Aorta (tissue), 5 donors: ENCODE data around the gene SDCCAG8. TPM values are rescaled to one million over a fixed set of nuclear protein-coding genes. Genes with fewer than 3 reads are reported as not detected.

Experiments used
- ATAC-seq: fragments of 200-7000 bp; cut with Tn5 transposase; one replicate; pipeline ENCODE4 v1.9.1; 2022; ENCODE audit warnings: moderate library complexity; ENCODE audit not compliant: low FRiP score
- DNase-seq, 2 donors: peaks; one replicate each; pipeline ENCODE4 v3.0.0-alpha.2; 2020
- H3K27ac ChIP-seq, 2 donors: one replicate each; pipeline ENCODE4 v1.5.1; 2013; ENCODE audit warnings: low read length in 2 of 2, mild to moderate bottlenecking in 2 of 2, moderate library complexity in 2 of 2, control low read depth in 1 of 2, inconsistent platforms in 1 of 2, low read depth in 1 of 2
- H3K27me3 ChIP-seq, 2 donors: one replicate each; pipeline ENCODE4 v1.6.1; 2013; ENCODE audit warnings: control low read depth in 1 of 2, low read length in 1 of 2, mild to moderate bottlenecking in 1 of 2, moderate library complexity in 1 of 2; ENCODE audit not compliant: insufficient read depth in 2 of 2, control insufficient read depth in 1 of 2
- H3K36me3 ChIP-seq, 2 donors: one replicate each; pipeline ENCODE4 v1.6.1; 2013; ENCODE audit warnings: control low read depth in 1 of 2, low read length in 1 of 2, mild to moderate bottlenecking in 1 of 2; ENCODE audit not compliant: insufficient read depth in 2 of 2, control insufficient read depth in 1 of 2
- H3K4me1 ChIP-seq, 2 donors: one replicate each; pipeline ENCODE4 v1.6.1; 2013; ENCODE audit warnings: low read length in 2 of 2, control low read depth in 1 of 2, mild to moderate bottlenecking in 1 of 2, moderate library complexity in 1 of 2; ENCODE audit not compliant: insufficient read depth in 2 of 2, control insufficient read depth in 1 of 2
- H3K4me3 ChIP-seq, 2 donors: one replicate each; pipeline ENCODE4 v1.5.1; 2013; ENCODE audit warnings: low read length in 2 of 2, control low read depth in 1 of 2, mild to moderate bottlenecking in 1 of 2
- H3K9me3 ChIP-seq: one replicate; pipeline ENCODE4 v1.6.1; 2013; ENCODE audit warnings: mild to moderate bottlenecking, low read length; ENCODE audit not compliant: control insufficient read depth
- WGBS, 2 donors: extraction: QIAGEN DNeasy Blood & Tissue Kit; methylation state at CpG; one replicate each; pipeline ENCODE4 v1.1.7; 2013; 5-methylcytosine and 5-hydroxymethylcytosine counted together
- intact Hi-C, 2 donors: fragments of 100-400 bp; cut with DNase I; formaldehyde crosslinking; loops; one replicate each; pipeline versions ENCODE4 v1.14.2 to v1.15.0; 2022
- polyA plus RNA-seq, 2 donors: library from polyadenylated mRNA; stranded (reverse); fragments of 200-250 nt; gene quantifications; one replicate each; pipeline ENCODE4 v1.2.3, GENCODE V29; 2013
- total RNA-seq, 2 donors: library from RNA; stranded (reverse); fragmentation: NEBNext Ultra II Directional; extraction: Animal tissue kit (Norgen Biotek cat#: 25700); gene quantifications; one replicate each; pipeline ENCODE4 v1.2.1, GENCODE V29; 2021
- donor health status: healthy with polysubstance abuse.
- donor health status: Bipolar disorder and iron deficiency.
- donor health status: DM: no; HTN: no; CAD: no.
- donor health status: DM: no; HTN: no; CAD: no.
- donor health status: DM: yes; HTN: yes; CAD: no.

Gene SDCCAG8
- total and polyA plus RNA-seq, 4 donors: 23.2 to 93.4 (median 32.1) TPM

DNA sequence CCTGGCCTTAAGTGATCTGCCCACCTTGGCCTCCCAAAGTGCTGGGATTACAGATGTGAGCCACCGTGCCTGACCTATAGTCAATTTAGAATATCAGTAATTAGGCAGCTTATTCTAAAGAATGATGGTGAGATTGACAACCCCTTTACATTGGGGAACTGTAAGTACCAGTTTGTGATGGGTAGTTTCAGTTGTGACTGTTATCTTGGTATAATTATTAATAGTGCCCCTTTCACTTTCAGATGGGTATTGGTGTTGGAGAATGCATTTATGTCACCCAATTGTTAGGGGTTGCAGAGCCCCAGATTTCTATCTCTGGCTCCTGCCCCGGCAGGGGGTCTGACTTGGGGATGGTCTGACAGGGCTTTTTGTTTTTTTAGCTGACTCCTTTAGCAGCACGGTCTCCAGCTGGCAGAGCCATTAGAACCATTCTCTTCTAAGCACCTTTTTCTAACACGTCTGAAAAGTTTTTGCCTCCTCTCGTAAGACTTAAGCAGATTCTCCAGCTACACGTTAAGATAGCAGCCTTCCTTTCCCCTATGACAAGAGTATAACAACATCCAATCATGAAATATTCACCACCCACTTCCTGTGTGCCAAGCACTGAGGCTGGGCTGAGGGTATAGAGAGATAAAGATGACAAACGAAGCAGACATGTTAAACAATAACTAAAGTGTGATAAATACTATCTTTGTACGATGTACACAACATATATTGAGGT, 157.8 kb downstream of the SDCCAG8 start:
- H3K27ac ChIP-seq: no peak overlapping the region
- H3K27me3 ChIP-seq: no peaks in the 10 kb centered on the region

GRCh38 chr1:243414152-243414494, 158.3 kb downstream of the SDCCAG8 start:
- no peaks in the 10 kb centered on the region for H3K27me3 ChIP-seq
- intact Hi-C loops: no loop called here
- H3K36me3 ChIP-seq: peaks cover 0 to 4% of the 10 kb centered on the region in 2 donors
- ATAC-seq (no peak), DNase-seq (no peak)
- H3K4me1 ChIP-seq: no peaks in the 10 kb centered on the region
- H3K9me3 ChIP-seq: no peaks in the 10 kb centered on the region
- WGBS, 2 donors: 86 to 91% methylated on average over 6 of the region's 6 CpGs
- H3K4me3 ChIP-seq: no peak overlapping the region
- no peak overlapping the region for H3K27ac ChIP-seq

More for the DNA sequence above, 157.8 kb downstream of the SDCCAG8 start:
- 71 to 80% methylated on average over 8 of the region's 8 CpGs for WGBS, 2 donors
- no peak for DNase-seq
- Histone ChIP-seq H3K4me1 (peaks cover 0 to 2% of the 10 kb centered on the region in 2 donors), H3K4me3 (no peak overlapping the region), H3K9me3 (no peaks in the 10 kb centered on the region), H3K36me3 (peaks cover 0 to 4% of the 10 kb centered on the region in 2 donors)
- intact Hi-C loops: no loop called here
- no peak for ATAC-seq

DNA sequence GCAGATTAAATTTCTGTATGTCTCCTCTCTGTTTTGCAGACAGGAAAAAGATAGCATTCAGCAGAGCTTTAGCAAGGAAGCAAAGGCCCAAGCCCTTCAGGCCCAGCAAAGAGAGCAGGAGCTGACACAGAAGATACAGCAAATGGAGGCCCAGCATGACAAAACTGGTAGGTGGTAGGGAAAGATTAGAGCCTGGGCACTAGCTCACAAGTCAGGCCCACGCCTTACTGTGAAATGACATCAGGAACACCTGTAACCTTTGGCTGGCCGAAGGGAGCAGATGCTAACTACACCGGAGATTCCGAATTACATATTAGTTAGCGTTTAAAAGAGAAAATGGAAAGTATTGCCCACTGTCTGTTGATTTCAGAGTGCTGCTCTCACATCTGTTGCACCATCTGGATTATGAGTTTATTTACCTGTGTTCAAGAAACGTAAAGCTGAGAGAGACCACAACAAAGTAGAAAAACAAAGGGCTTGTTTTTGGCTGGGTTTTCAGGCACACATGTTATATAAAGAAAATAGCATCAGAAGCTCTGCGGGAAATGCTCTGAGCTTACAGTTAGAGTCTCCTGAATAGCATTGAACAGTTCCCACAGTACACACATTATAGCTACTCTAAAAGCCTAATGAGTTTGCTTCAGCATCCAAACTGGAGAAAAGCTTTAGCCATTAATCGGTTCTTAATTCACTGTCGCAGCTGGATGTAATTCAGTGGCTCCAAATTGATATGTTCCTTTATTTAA, 160.0 kb downstream of the SDCCAG8 start:
- Histone ChIP-seq H3K36me3 (peaks cover 0 to 4% of the 10 kb centered on the region in 2 donors), H3K4me1 (no peaks in the 10 kb centered on the region), H3K9me3 (no peaks in the 10 kb centered on the region), H3K27me3 (no peaks in the 10 kb centered on the region), H3K27ac (no peak overlapping the region), H3K4me3 (no peak overlapping the region)
- no peak for DNase-seq
- intact Hi-C loops: no loop called here
- WGBS, 2 donors: 81 to 87% methylated on average over 9 of the region's 9 CpGs
- no peak for ATAC-seq

- H3K4me1 ChIP-seq: no peaks in the 10 kb centered on the region
- peaks cover 0 to 4% of the 10 kb centered on the region in 2 donors for H3K36me3 ChIP-seq
- no peaks in the 10 kb centered on the region for H3K9me3 ChIP-seq
- H3K27me3 ChIP-seq: no peaks in the 10 kb centered on the region
- intact Hi-C loops: no loop called here
- no peak overlapping the region for H3K27ac ChIP-seq
- ATAC-seq (no peak), DNase-seq (no peak)
- H3K4me3 ChIP-seq: no peak overlapping the region
Observed at GRCh38 chr1:243416495-243416894, 160.7 kb downstream of the SDCCAG8 start.

GRCh38 chr1:243420016-243420945, 164.4 kb downstream of the SDCCAG8 start:
- ATAC-seq (no peak), DNase-seq (no peak)
- 81 to 94% methylated on average over 7 of the region's 7 CpGs for WGBS, 2 donors
- Histone ChIP-seq H3K9me3 (no peaks in the 10 kb centered on the region), H3K4me3 (no peak overlapping the region), H3K27me3 (no peaks in the 10 kb centered on the region), H3K36me3 (peaks cover 0 to 4% of the 10 kb centered on the region in 2 donors), H3K4me1 (no peaks in the 10 kb centered on the region), H3K27ac (no peak overlapping the region)
- intact Hi-C loops: no loop called here

DNA sequence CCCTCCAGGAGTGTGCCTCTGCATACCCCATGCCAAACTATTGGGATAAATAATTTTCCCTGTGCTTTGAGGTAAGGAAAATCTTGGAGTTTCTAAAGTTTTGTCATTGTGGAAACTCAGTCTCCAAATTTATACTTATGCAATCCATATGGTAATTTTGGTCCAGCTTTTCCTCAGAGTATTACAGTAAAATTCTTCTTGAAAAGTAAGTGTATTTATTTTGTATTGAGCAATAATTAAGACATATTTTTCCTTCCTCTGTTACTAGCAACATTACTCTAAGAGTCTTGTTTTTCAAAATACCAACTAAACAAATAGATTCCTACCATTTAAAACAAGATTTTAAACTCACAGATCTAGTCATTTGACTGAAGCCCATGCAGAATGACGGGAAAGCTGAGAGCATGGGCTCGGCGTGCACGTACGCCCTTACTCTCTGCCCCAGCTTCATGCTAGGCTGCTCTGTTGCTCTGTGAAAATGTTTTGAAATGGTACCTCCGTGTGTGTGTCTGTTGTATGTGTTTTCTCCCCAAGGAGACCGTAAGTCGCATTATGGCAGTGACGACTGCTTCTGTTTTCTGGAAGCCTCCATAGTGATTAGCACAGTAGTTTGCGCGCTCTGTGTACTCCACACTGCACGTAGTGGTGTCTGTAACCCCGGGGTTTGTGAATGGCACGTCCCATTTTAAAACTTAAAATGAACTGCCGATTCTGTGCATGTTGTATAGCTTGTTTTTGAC, 165.3 kb downstream of the SDCCAG8 start:
- H3K9me3 ChIP-seq: no peaks in the 10 kb centered on the region
- no peak overlapping the region for H3K4me3 ChIP-seq
- H3K36me3 ChIP-seq: no peaks in the 10 kb centered on the region
- 78 to 84% methylated on average over 15 of the region's 15 CpGs for WGBS, 2 donors
- no peak overlapping the region for H3K27ac ChIP-seq
- ATAC-seq (no peak), DNase-seq (no peak)
- intact Hi-C loops: no loop called here
- H3K27me3 ChIP-seq: no peaks in the 10 kb centered on the region
- no peaks in the 10 kb centered on the region for H3K4me1 ChIP-seq

DNA sequence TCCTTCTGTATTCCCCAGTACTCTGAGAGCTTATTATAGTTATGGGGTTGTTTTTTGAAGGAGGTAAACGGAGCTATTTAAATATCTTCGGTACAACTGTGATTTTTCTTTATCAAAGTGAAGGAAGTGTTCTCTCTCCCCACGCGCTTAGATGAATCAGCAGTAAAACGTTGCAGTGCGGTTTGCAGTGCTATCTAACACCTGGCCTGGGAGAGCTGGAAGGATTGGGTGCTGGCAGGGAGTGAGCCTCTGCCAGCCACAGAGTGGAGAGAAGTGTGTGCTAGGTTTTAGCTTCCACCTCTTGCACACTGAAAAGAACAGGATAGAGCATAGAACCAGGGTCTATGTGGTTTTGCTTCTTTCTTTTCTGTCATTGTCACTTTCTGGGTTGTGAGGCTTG, 165.9 kb downstream of the SDCCAG8 start:
- ATAC-seq (no peak), DNase-seq (no peak)
- intact Hi-C loops: no loop called here
- Histone ChIP-seq H3K27me3 (no peaks in the 10 kb centered on the region), H3K4me1 (no peaks in the 10 kb centered on the region), H3K27ac (no peak overlapping the region), H3K36me3 (no peaks in the 10 kb centered on the region), H3K9me3 (no peaks in the 10 kb centered on the region), H3K4me3 (no peak overlapping the region)
- WGBS, 2 donors: 22 to 26% methylated on average over 6 of the region's 6 CpGs

GRCh38 chr1:243422362-243422761, 166.5 kb downstream of the SDCCAG8 start:
- no peak overlapping the region for H3K4me3 ChIP-seq
- no peak overlapping the region for H3K27ac ChIP-seq
- H3K9me3 ChIP-seq: no peaks in the 10 kb centered on the region
- H3K36me3 ChIP-seq: no peaks in the 10 kb centered on the region
- DNase-seq (no peak), ATAC-seq (no peak)
- intact Hi-C loops: no loop called here
- WGBS, 2 donors: 90 to 93% methylated on average over 2 of the region's 2 CpGs
- no peaks in the 10 kb centered on the region for H3K4me1 ChIP-seq
- H3K27me3 ChIP-seq: no peaks in the 10 kb centered on the region
